IPS-NIHi7 (cell line): ENCODE measurements around the gene CRK.
"Not testable (repeated sequence)": the region's sequence is repeated elsewhere in the genome, so short reads cannot be mapped to it uniquely, and the experiment has no call there.

ENCODE experiments used
- DNase-seq: peaks from one replicate; pipeline ENCODE4 v3.0.0; 2012; ENCODE audit warnings: mixed read lengths; ENCODE audit errors: extremely low spot score

The CRK gene

DNA sequence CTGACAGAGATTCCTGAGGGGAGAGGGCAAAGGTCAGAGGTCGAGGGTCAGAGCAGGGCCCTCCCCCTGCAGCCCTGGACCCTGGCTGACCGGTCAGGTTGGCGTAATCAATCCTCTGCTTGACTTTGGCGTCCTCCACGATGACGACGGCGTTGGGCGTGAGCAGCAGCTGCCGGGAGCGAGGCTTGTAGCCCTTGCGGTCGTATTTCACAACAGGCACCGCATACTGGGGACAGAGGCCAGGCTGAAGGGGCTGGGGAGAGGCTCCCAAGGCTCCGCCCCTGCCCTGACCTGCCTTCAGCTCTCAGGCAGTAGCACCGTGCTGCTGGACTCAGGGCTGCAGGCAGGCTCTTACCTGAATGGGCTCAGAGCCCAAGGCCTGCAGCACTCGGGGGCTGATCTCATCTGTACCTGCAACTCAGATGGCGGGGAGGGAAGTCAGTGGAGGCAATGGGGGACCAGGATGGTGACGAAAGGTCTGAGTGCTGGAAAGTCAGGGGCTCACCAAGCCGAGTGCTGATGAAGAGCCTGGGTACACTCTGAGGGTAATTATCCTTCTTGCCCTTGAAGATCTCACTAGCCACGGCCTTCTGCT lies 12.0 kb upstream of the CRK start:
- DNase-seq, result no peak

DNA sequence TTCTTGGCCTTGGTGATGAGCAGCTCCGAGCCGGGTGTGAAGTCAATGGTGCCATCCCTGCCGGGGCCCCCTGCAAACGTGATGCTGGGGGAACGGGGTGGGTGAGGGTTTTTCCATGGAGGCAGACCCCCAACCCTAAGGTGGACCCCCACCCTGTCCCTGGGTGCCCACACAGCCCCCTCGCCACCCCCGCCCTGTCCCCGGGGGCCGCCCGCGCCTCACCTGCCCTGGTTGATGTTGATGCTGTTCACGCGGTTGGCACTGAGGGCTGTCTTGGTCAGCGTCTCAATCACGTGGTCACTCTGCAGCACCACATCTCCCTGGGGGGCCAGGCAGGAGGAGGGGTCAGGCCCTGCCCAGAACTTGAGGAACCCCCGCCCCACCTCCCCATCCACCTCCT lies 11.2 kb upstream of the CRK start:
- no peak for DNase-seq

DNA sequence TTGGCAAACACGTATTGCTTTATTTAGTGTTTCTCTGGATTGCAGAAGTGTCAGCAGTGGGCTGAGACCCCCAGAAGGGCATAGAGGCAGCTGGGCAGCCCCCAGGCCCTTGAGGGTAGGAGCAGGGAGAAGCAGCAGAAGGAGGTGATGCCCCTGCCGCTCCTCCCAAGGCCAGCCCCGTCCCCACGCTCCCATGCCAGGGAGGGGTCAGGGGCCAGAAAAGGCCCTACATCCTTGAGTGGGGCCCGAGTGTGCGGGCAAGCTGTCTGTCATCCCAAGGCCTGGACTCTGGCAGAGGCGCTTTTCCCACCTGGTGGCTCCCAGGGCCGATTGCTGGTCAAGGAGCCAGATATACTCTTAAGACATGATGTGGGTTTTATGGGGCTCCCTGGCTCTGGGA lies 8.2 kb upstream of the CRK start:
- no peak for DNase-seq

DNA sequence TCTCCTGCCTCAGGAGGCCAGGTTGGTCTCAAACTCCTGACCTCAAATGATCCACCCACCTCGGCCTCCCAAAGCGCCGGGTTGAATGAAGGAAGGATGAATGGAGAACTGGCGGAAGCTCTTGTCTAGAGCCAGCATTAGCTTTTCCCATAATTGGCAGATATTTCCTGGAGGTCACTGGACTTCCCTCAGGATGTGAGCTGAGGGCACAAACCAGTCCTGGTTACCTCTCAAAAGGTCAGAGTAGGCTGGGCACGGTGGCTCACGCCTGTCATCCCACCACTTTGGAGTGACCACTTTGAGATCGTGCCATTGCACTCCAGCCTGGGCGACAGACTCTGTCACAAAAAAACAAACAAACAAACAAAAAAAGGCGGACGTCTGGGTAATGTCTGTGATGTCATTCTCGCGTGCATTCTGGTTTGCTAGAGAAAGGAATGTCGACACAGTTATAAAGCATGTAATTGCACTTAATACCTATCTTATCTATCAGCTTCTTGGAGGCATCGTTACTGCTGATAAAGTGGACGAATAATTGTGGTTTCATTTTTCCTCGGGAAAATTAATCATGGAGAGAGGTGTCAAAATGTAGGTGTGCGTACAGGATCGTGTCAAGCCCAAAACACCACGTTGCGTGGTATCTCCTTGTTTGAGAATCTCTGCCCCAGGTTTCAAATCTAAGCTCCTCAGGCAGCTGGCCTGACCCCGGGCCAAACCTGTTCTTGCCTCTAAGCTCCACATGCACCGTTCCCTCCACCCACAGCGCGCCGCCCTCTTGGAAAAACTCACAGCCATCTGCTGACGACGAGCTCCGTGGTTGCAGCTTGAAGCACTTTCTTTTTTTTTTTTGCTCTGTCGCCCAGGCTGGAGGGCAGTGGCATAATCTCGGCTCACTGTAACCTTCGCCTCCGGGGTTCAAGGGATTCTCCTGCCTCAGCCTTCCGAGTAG lies 6.4 kb upstream of the CRK start:
- no peak for DNase-seq

DNA sequence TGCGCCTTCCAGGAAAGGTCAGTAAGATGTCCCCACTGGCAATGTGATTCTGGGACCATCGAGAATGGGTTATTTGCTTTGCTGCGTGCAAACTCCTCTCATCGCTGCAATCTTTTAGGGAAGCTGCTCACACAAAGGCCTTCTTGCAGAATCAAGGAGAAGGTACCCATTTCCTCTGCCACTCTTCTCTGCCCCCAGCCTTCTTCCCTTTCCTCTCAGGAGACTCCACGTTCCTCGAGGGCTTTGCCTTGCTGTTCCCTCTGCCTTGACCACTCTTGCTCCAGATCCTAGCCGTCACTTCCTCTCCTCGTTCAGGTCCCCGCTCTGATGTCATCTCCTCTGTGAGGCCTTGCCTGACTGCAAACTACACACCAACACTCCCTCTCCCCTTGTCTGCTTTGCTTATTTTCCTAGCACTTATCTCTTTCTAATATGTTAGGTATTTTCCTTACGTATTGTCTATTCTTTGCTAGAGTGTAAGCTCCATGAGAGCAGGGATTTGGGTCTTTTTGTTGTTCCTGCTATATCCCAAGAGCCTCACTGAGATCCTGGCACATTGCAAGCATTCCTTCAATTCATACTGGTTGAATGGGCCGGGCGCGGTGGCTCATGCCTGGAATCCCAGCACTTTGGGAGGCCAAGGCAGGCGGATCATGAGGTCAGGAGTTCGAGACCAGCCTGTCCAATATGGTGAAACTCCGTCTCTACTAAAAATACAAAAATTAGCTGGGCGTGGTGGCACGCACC lies 5.3 kb upstream of the CRK start:
- DNase-seq, result no peak

DNA sequence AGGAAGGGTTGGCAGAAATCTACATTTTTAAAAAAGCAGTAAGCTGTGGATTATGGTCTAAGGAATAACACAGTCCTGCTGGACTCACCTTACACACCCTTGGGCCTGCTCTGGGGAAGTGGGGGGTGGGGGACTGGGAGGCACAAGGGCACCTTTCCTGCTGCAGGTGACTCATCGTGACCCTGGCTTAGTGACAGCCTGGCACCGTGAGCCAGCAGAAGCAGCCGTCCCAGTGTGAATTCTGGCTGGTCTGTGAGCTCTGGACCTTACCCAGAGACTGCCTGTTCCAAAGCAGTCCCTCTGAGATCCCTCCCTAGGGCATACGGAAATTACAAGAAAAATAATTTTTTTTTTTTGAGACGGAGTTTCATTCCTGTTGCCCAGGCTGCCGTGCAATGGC lies 4.2 kb upstream of the CRK start:
- DNase-seq, result no peak

DNA sequence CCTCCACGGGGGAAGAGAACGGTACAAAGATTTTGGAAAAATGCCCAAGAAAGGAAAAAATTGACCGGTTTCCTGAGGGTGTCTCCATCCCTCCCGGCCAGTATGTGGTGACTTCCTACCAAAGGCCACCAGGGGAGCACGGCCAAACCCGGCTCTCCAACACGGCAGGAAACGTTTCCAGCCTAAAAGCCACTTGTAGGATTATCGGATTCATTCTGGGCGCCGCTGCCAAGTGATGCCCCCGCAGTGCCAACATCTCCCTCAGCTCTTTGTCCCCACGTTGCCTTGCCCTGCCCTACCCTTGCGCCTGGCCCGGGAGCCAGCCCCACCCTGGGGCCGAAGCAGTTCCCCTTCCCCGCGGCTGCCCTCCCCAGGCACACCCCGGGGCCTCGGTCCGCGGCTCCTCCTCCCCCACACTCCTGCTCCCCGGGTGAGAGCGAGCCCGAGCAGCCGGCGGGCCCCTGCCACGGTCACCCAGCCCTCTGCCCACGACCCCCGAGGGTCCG lies 688 bp downstream of the CRK start:
- DNase-seq, result peak; percentile 72

DNA sequence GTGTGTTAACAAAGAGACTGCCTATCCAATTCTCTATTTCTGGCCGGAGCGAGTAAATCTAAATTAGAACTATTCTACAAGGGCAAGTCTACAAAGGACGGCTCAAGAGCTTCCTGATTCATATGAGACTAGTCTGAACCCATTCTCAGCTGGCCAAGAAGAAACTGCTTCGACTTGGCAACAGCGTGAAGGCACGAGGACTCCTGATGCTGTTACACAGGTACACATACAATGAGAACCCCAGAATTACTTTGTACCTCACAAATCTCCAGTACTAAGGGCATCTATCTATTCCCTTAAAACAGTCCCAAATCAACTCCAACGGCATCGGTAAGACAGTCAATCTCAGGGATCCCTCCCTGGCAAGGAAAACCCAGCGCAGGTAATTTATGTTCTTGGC lies 1.5 kb downstream of the CRK start:
- DNase-seq, result no peak

DNA sequence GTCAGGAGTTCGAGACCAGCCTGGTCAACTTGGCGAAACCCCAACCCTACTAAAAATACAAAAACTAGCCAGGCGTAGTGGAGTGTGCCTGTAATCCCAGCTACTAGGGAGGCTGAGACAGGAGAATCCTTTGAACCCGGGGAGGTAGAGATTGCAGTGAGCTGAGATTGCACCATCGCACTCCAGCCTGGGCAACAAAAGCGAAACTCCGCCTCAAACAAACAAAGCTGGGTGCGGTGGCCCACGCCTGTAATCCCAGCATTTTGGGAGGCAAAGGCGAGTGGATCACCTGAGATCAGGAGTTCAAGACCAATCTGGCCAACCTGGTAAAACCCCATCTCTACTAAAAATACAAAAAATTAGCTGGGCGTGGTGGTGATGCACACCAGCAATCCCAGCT lies 2.3 kb downstream of the CRK start:
- DNase-seq, result not testable (repeated sequence)

DNA sequence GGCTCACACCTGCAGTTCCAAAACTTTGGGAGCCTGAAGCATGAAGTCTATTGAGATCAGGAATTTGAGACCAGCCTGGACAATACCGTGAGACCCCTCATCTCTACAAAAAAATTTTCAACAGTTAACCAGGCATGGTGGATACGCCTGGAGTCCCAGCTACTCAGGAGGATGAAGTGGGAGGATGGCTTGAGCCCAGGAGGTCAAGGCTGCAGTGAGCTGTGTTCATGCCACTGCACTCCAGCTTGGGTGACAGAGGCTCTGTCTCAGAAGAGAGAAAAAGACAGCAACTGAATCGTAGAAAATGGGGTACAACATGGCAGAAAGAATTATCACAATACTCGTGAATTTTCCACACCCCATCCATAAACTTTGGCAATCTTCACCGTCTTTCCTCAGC lies 3.2 kb downstream of the CRK start:
- DNase-seq, result no peak

DNA sequence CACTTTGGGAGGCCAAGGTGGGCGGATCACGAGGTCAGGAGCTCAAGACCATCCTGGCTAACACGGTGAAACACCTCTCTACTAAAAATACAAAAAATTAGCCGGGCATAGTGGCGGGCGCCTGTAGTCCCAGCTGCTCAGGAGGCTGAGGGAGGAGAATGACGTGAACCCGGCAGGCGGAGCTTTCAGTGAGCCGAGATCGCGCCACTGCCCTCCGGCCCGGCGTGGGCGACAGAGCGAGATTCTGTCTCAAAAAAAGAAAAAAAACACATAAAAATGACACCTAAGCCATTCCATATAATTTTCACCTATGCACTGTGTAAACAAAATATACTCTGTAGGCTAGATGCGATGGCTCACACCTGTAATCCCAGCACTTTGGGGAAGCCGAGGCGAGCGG lies 5.8 kb downstream of the CRK start:
- not testable (repeated sequence) for DNase-seq

DNA sequence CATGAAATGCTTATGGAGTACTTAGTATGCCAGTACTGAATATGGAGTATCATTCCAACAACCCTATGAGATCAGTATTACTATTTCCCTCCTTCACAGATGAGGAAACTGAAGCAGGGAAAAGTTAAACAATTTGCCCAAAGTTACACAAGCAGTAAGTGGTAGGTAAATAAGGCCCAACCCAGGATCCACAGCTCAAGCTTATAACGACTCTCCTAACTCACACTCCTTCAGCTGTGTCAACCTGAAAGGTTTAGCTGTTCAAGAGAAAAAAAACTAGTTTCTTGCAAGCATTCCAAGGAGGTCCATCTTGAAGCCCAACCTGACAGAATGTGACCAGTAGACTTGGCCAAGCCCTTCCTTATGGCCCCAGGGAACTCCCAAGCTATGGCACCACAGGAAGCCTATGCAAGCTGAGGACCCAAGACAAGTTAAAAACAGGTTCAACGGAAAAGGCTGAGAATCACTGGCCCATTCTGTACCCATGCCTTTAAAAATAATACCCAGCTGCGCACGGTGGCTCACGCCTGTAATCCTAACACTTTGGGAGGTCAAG lies 6.5 kb downstream of the CRK start:
- DNase-seq, result no peak

DNA sequence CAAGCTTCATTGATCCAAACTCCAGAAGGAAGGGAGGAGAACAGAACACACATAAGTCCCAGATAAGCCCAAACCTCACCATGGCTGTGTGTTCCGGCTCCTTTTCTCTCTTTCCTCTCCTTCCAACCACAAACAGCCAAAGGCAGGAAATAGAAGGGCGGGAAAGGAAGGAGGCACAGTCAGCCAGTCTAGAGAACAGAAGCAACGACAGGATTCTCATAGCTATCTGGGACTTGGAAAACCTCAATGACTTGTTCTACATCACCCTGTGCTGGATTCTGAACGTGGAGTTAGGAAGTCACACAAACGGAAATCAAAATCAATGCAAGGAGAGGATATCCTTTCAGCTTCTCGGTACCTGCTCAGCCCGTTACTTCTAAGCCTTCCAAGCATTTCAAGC lies 9.0 kb downstream of the CRK start:
- no peak for DNase-seq

DNA sequence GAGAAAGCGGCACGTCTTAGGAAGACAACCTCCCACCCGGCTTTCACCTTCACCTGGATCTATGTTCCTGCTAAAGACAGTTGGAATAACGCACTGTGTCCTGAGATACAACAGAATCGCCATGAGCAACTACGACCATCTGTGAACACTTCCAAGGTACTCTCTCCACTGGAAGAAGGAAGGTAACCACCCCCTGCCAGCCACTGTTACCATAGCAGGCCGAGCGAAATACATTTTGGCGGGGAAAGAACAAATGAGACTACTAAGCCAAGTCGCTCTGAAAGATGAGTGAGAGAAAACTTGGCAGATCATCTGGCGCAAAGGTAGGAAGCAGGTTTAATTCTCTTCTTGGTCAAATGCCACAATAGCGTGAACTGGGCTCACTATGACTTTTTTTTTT lies 9.8 kb downstream of the CRK start:
- no peak for DNase-seq

DNA sequence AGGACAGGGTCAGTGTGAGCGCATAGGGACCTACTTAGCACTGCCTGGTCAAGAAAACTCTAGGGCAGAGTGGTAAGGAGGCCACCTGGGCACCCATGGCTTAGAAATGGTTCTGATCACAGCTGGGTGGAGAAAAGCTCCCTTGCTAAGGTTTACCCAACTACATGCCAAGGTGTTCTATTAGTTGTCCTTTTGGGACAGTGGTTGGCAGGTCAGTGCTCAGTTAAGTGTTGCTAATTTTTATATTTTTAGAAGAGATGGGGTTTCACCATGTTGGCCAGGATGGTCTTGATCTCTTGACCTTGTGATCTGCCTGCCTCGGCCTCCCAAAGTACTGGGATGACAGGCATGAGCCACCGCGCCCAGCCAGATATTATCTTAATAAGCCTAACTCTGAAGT lies 10.3 kb downstream of the CRK start:
- not testable (repeated sequence) for DNase-seq

DNA sequence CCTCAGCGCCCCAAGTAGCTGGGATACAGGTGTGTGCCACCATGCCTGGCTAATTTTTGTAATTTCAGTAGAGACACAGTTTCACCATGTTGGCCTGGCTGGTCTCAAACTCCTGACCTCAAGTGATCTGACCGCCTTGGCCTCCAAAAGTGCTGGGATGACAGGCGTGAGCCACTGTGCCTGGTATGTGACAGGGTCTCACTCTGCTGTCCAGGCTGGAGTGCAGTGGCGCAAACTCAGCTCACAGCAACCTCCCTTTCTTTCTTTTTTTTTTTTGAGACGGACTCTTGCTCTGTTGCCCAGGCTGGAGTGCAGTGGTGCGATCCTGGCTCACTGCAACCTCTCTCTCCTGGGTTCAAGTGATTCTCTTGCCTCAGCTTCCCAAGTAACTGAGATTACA lies 13.3 kb downstream of the CRK start:
- DNase-seq, result not testable (repeated sequence)

DNA sequence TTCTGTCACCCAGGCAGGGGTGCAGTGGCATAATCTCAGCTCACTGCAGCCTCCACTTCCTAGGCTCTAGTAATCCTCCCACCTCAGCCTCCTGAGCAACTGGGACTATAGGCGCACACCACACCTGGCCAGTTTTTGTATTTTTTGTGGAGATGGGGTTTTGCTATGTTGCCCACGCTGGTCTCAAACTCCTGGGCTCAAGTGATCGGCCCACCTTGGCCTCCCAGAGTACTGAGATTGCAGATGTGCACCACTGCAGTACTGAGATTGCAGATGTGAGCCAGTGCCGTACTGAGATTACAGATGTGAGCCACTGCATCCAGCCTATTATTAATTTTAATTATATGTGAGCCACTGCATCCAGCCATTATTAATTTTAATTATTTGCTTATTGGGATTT lies 13.8 kb downstream of the CRK start:
- no peak for DNase-seq

DNA sequence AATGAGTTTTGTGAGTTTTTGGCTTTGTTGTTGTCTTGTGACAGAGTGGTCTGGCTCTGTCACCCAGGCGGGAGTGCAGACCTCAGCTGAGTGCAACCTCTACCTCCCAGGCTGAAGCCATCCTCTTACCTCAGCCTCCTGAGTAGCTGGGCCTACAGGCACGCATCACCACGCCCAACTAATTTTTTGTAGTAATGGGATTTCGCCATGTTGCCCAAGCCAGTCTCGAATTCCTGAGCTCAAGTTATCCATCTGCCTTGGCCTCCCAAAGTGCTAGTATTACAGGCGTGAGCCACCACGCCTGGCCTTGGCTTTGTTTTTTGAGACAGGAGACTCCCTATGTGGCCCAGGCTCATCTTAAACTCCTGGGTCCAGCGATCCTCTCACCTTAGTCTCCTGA lies 15.1 kb downstream of the CRK start:
- no peak for DNase-seq

DNA sequence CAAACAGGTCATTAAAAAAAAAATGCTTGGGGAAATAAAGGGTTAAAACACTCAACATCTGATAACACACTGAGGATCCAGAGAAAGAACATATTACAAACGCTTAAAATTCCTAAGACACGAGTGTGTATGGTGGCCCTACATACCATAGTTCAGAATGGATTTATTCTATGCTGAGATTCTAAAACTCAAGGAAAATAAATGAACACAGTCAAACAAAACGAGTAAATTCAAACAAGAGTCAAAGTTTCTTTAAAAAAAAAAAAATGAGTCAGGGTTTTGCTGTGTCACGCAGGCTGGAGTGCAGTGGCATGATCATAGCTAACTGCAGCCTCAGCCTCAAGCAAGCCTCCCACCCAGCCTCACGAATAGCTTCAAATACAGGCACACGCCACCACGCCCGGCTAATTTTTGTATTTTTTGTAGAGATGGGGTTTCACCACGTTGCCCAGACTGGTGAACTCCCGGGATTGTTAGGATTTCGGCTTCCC lies 17.4 kb downstream of the CRK start:
- no peak for DNase-seq

DNA sequence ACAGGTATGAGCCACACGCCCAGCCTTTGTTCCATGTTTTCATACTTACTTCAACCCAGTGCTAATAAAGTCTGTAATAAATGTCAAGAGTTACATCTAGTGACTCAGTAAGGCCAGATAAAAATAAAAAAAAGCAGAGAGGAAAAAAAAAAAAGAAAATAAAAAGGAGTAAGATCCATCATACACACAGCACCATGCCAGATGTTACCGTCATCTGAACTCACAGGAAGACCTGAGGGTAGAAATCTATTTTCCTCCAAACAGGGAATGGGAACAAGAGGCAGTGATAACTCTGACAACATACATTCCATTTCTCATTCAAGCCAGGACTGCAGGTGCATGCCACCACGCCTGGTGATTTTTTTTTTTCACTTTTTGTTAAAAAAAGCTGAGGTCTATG lies 20.7 kb downstream of the CRK start:
- DNase-seq, result no peak

DNA sequence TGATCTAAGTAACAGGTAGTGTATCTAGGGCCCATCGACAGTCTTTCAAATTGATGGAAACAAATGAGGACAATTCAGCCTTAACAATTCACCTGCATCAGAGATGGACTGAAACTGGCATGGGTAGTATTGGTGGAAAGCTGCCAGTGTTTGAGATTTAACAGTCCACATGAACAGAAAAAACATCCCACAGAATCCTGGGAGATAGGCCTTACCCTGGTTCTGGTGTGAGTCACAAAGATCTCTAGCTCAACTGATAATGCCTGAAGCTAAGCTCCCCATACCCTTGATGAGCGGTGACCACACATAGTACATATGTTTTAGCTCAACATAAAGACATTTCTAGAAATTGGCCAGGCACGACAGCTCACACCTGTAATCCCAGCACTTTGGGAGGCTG lies 21.9 kb downstream of the CRK start:
- DNase-seq, result no peak

DNA sequence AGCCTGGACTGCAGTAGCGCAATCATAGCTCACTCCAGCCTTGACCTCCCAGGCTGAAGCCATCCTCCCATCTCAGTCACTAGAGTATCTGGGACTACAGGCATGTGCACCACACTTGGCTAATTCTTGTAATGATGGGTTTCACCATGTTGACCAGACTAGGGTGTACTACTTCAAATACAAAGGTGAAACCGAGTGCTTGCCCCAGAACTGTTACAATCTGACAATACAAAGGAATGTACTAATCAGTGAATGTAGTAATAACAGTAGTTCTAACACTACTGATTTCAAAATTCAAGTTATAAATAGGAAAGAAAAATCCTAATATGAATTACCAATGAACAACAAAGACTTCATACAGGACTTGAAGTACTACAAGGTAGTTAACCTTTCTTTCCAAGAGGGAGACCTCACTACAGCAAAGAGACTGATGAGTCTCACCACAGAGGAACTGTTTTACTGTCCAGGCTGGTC lies 24.4 kb downstream of the CRK start:
- no peak for DNase-seq
